ENCODE measurements around the gene PLCXD3.

The PLCXD3 gene

GRCh38 chr5:41519801-41520200 is 9.4 kb upstream of the PLCXD3 start:
- Histone ChIP-seq H3K9me3 (ENCODE audit: control insufficient read depth, insufficient read depth, low read depth, low read length) (no peaks in the 10 kb centered on the region), H3K4me3 (ENCODE audit: low read depth, low read length) (no peak overlapping the region), H3K27ac (ENCODE audit: extremely low read depth, low read depth, low read length) (no peak overlapping the region), H3K36me3 (ENCODE audit: control insufficient read depth in 2 of 2, insufficient read depth in 1 of 2, low read length in 2 of 2) (no peaks in the 10 kb centered on the region), H3K4me1 (ENCODE audit: control insufficient read depth, insufficient read depth, low read length) (no peaks in the 10 kb centered on the region)
- ChIA-PET CTCF (no interaction called here), POLR2A (no interaction called here)
- no peak for TF ChIP-seq ZNF362 (tag by site-specific recombination; IDR thresholded peaks at IDR 0.05)

- Histone ChIP-seq H3K9me3 (ENCODE audit: control insufficient read depth, insufficient read depth, low read depth, low read length) (no peaks in the 10 kb centered on the region), H3K36me3 (ENCODE audit: control insufficient read depth in 2 of 2, insufficient read depth in 1 of 2, low read length in 2 of 2) (no peaks in the 10 kb centered on the region), H3K4me3 (ENCODE audit: low read depth, low read length) (no peak overlapping the region), H3K27ac (ENCODE audit: extremely low read depth, low read depth, low read length) (no peak overlapping the region), H3K4me1 (ENCODE audit: control insufficient read depth, insufficient read depth, low read length) (no peaks in the 10 kb centered on the region)
- POLR2A ChIA-PET: no interaction called here
- peak; percentile 86 for TF ChIP-seq REST (tag by site-specific recombination; IDR thresholded peaks at IDR 0.05)
- TF ChIP-seq ZNF366 (tag by site-specific recombination; conservative IDR thresholded peaks at IDR 0.05): no peak
- CTCF ChIA-PET: interaction anchor here (0.6 to 1.0 kb wide), 4 partner anchors 248 to 1528 kb away, joined by 4 to 5 read pairs (median 4); no protein-coding TSS in a partner anchor
Measured at GRCh38 chr5:41517909-41518308, 7.5 kb upstream of the PLCXD3 start.

- no peaks in the 10 kb centered on the region for H3K9me3 ChIP-seq (ENCODE audit: control insufficient read depth, insufficient read depth, low read depth, low read length)
- ChIA-PET POLR2A (no interaction called here), CTCF (interaction anchor here (0.6 kb wide), 2 partner anchors 332 to 998 kb away, joined by 3 read pairs; no protein-coding TSS in a partner anchor)
- H3K4me1 ChIP-seq (ENCODE audit: control insufficient read depth, insufficient read depth, low read length): peaks cover 3% of the 10 kb centered on the region; the same call in 1 of the 2 replicates
- H3K27ac ChIP-seq (ENCODE audit: extremely low read depth, low read depth, low read length): no peak overlapping the region
- H3K36me3 ChIP-seq (ENCODE audit: control insufficient read depth in 2 of 2, insufficient read depth in 1 of 2, low read length in 2 of 2): no peaks in the 10 kb centered on the region
- no peak for TF ChIP-seq ZNF169 (tag by site-specific recombination; IDR thresholded peaks at IDR 0.05)
- TF ChIP-seq ZNF174 (tag by site-specific recombination; IDR thresholded peaks at IDR 0.05): no peak
- no peak for TF ChIP-seq ZNF324 (tag by site-specific recombination; IDR thresholded peaks at IDR 0.05)
- TF ChIP-seq ZNF423 (tag by site-specific recombination; IDR thresholded peaks at IDR 0.05): no peak
- TF ChIP-seq ZNF529 (tag by site-specific recombination; IDR thresholded peaks at IDR 0.05; ENCODE audit: insufficient replicate concordance): no peak
- no peak overlapping the region for H3K4me3 ChIP-seq (ENCODE audit: low read depth, low read length)
Measured at GRCh38 chr5:41511241-41511640, 840 bp upstream of the PLCXD3 start.

GRCh38 chr5:41509399-41510175 is 814 bp downstream of the PLCXD3 start:
- Histone ChIP-seq H3K27ac (ENCODE audit: extremely low read depth, low read depth, low read length) (no peak overlapping the region), H3K36me3 (ENCODE audit: control insufficient read depth in 2 of 2, insufficient read depth in 1 of 2, low read length in 2 of 2) (no peaks in the 10 kb centered on the region), H3K9me3 (ENCODE audit: control insufficient read depth, insufficient read depth, low read depth, low read length) (no peaks in the 10 kb centered on the region), H3K4me3 (ENCODE audit: low read depth, low read length) (peak overlapping the region; percentile 41), H3K4me1 (ENCODE audit: control insufficient read depth, insufficient read depth, low read length) (peaks cover 3% of the 10 kb centered on the region; the same call in 1 of the 2 replicates)
- CTCF ChIA-PET: interaction anchor here (0.6 to 0.8 kb wide), 3 partner anchors 14 to 239 kb away, joined by 3 to 5 read pairs (median 3); no protein-coding TSS in a partner anchor
- POLR2A ChIA-PET: no interaction called here
- TF ChIP-seq ZNF571 (tag by site-specific recombination; IDR thresholded peaks at IDR 0.05) (no peak), ZNF704 (tag by site-specific recombination; IDR thresholded peaks at IDR 0.05) (no peak)

Data from HEK293 (cell line).